ENCODE measurements around the gene ENAH. TPM values are rescaled to one million over a fixed set of nuclear protein-coding genes. Genes with fewer than 3 reads are reported as not detected.
A peak's percentile ranks its signal among the peaks of the same experiment; 100 is the strongest.
"Not testable (repeated sequence)": the region's sequence is repeated elsewhere in the genome, so short reads cannot be mapped to it uniquely, and the experiment has no call there.

Gene ENAH
- total RNA-seq (59.4 TPM), polyA plus RNA-seq (ENCODE audit: insufficient read depth in 1 of 8, insufficient read length in 8 of 8, low replicate concordance in 1 of 8) (100 to 1,000 TPM in 6 of 8 donors, 10 to 100 TPM in 2; 69.8 to 178 (median 151) TPM)
- long read RNA-seq, donor 1, full-length matches to known transcripts = 6 of 16 reads
- long read RNA-seq, donor 1, partial matches to known transcripts = 10 of 16 reads
- long read RNA-seq, donor 1, other reads (novel, unspliced or antisense) = 0 of 16 reads
- long read RNA-seq, donor 2, partial matches to known transcripts = 0 of 1 reads
- long read RNA-seq, donor 2, other reads (novel, unspliced or antisense) = 0 of 1 reads
- long read RNA-seq, donor 3, full-length matches to known transcripts = 11 of 11 reads
- long read RNA-seq, donor 3, partial matches to known transcripts = 0 of 11 reads
- long read RNA-seq, donor 3, other reads (novel, unspliced or antisense) = 0 of 11 reads
- long read RNA-seq, donor 4, full-length matches to known transcripts = 4 of 4 reads
- long read RNA-seq, donor 4, partial matches to known transcripts = 0 of 4 reads
- long read RNA-seq, donor 4, other reads (novel, unspliced or antisense) = 0 of 4 reads
- long read RNA-seq, donor 5, full-length matches to known transcripts = 39 of 76 reads
- long read RNA-seq, donor 5, partial matches to known transcripts = 37 of 76 reads
- long read RNA-seq, donor 5, other reads (novel, unspliced or antisense) = 0 of 76 reads
- long read RNA-seq, donor 6, full-length matches to known transcripts = 12 of 26 reads
- long read RNA-seq, donor 6, partial matches to known transcripts = 14 of 26 reads
- long read RNA-seq, donor 6, other reads (novel, unspliced or antisense) = 0 of 26 reads
- long read RNA-seq, donor 7, full-length matches to known transcripts = 20 of 26 reads
- long read RNA-seq, donor 7, partial matches to known transcripts = 6 of 26 reads
- long read RNA-seq, donor 7, other reads (novel, unspliced or antisense) = 0 of 26 reads
- long read RNA-seq, donor 8, full-length matches to known transcripts = 5 of 15 reads
- long read RNA-seq, donor 8, partial matches to known transcripts = 10 of 15 reads
- long read RNA-seq, donor 8, other reads (novel, unspliced or antisense) = 0 of 15 reads
- long read RNA-seq, donor 9, transcript ENAH-202 (9 exons, 3,655 nt) = major isoform, 9 of 32 reads
- long read RNA-seq, donor 9, partial matches to known transcripts = 20 of 32 reads
- long read RNA-seq, donor 9, other reads (novel, unspliced or antisense) = 0 of 32 reads
- long read RNA-seq, donor 10, full-length matches to known transcripts = 11 of 63 reads
- long read RNA-seq, donor 10, partial matches to known transcripts = 52 of 63 reads
- long read RNA-seq, donor 10, other reads (novel, unspliced or antisense) = 0 of 63 reads
- long read RNA-seq, donor 11, full-length matches to known transcripts = 11 of 66 reads
- long read RNA-seq, donor 11, partial matches to known transcripts = 55 of 66 reads
- long read RNA-seq, donor 11, other reads (novel, unspliced or antisense) = 0 of 66 reads

DNA sequence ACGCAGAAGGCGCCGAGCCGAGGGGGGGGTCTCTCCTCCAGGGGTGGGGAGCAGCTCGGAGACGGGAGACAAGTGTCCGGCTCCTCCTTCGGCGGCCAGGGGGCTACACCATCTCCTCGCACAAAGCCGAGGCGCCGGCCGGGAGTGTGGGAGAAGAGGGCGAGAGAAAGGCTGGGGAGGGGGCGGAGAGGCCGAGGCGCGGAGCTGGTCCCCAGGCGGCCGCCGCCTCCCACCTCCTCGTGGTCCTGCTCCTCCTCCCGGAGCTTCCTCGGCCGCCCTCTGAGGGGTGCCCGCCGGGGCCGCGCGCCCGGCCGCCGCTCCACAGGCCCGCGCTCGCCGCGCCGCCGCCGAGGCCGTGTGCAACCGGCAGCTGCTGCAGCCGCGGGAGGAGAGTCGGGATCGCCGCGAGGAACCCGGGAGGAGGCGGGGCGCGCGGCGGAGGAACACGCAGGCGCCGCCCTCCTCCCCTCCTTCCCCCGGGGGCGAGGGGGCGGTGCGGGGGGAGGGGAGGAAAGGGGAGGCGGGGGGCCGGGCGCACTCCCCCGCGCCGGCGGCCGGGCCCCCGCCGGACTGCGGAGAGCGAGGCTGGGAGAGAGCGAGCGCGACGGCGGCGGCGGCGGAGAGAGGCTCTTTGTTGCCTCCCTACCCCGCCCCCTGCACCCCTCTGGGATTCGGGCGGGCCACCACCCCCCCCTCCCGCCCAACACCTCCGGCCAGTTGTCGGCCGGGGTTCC is at the start of gene ENAH:
Gene ENAH, minus strand, starts transcription at position 395 of the 734 bp plus-strand sequence. CDS start 433 bp downstream, outside the sequence.
- Histone ChIP-seq H3K27me3 (ENCODE audit: control insufficient read depth, insufficient read depth, low read length) (no peaks in the 10 kb centered on the region), H3K36me3 (ENCODE audit: control insufficient read depth, insufficient read depth, low read length) (no peaks in the 10 kb centered on the region), H3K4me3 (ENCODE audit: low read length) (peak within 1 kb of the TSS; percentile 93), H3K4me1 (ENCODE audit: control insufficient read depth, insufficient read depth, low read length) (peaks cover 32% of the 10 kb centered on the region), H3K27ac (ENCODE audit: low read length) (peak within 1 kb of the TSS; percentile 97), H3K9me3 (replicated peaks; ENCODE audit: control insufficient read depth, low read depth, low read length) (no peaks in the 10 kb centered on the region)
- 0% methylated on average over 36 of the region's 90 CpGs for WGBS (ENCODE audit: insufficient coverage)
- DNase-seq = peak; percentile 96

- Histone ChIP-seq H3K27ac (ENCODE audit: low read length) (peak overlapping the region; percentile 80), H3K9me3 (replicated peaks; ENCODE audit: control insufficient read depth, low read depth, low read length) (no peaks in the 10 kb centered on the region), H3K4me3 (ENCODE audit: low read length) (no peak overlapping the region), H3K36me3 (ENCODE audit: control insufficient read depth, insufficient read depth, low read length) (no peaks in the 10 kb centered on the region), H3K4me1 (ENCODE audit: control insufficient read depth, insufficient read depth, low read length) (peaks cover 36% of the 10 kb centered on the region), H3K27me3 (ENCODE audit: control insufficient read depth, insufficient read depth, low read length) (no peaks in the 10 kb centered on the region)
- no peak for DNase-seq
- WGBS (ENCODE audit: insufficient coverage) = 100% methylated on average over 1 of the region's 4 CpGs
Observed at GRCh38 chr1:225700889-225701465, 48.1 kb upstream of the ENAH start.

- peak; percentile 76 for DNase-seq
- Histone ChIP-seq H3K27me3 (ENCODE audit: control insufficient read depth, insufficient read depth, low read length) (no peaks in the 10 kb centered on the region), H3K4me3 (ENCODE audit: low read length) (no peak overlapping the region), H3K27ac (ENCODE audit: low read length) (peak overlapping the region; percentile 80), H3K4me1 (ENCODE audit: control insufficient read depth, insufficient read depth, low read length) (peaks cover 40% of the 10 kb centered on the region), H3K9me3 (replicated peaks; ENCODE audit: control insufficient read depth, low read depth, low read length) (no peaks in the 10 kb centered on the region), H3K36me3 (ENCODE audit: control insufficient read depth, insufficient read depth, low read length) (no peaks in the 10 kb centered on the region)
- 81% methylated on average over 4 of the region's 16 CpGs for WGBS (ENCODE audit: insufficient coverage)
Observed at GRCh38 chr1:225700164-225700821, 47.4 kb upstream of the ENAH start.

GRCh38 chr1:225699336-225699735 is 46.4 kb upstream of the ENAH start:
- peaks cover 46% of the 10 kb centered on the region for H3K4me1 ChIP-seq (ENCODE audit: control insufficient read depth, insufficient read depth, low read length)
- no peaks in the 10 kb centered on the region for H3K36me3 ChIP-seq (ENCODE audit: control insufficient read depth, insufficient read depth, low read length)
- H3K27me3 ChIP-seq (ENCODE audit: control insufficient read depth, insufficient read depth, low read length) = no peaks in the 10 kb centered on the region
- no peak overlapping the region for H3K4me3 ChIP-seq (ENCODE audit: low read length)
- no peaks in the 10 kb centered on the region for H3K9me3 ChIP-seq (replicated peaks; ENCODE audit: control insufficient read depth, low read depth, low read length)
- DNase-seq = peak; percentile 81
- 26% methylated on average over 2 of the region's 2 CpGs for WGBS (ENCODE audit: insufficient coverage)
- H3K27ac ChIP-seq (ENCODE audit: low read length) = peak overlapping the region; percentile 80

- not testable (repeated sequence) for DNase-seq; H3K36me3 ChIP-seq (ENCODE audit: control insufficient read depth, insufficient read depth, low read length); H3K27me3 ChIP-seq (ENCODE audit: control insufficient read depth, insufficient read depth, low read length); H3K4me3 ChIP-seq (ENCODE audit: low read length); H3K9me3 ChIP-seq (replicated peaks; ENCODE audit: control insufficient read depth, low read depth, low read length); H3K27ac ChIP-seq (ENCODE audit: low read length)
- no CpG with 5 or more reads among the region's 4 CpGs for WGBS (ENCODE audit: insufficient coverage)
- H3K4me1 ChIP-seq (ENCODE audit: control insufficient read depth, insufficient read depth, low read length) = peaks cover 47% of the 10 kb centered on the region
Observed at GRCh38 chr1:225698194-225698593, 45.3 kb upstream of the ENAH start.

DNA sequence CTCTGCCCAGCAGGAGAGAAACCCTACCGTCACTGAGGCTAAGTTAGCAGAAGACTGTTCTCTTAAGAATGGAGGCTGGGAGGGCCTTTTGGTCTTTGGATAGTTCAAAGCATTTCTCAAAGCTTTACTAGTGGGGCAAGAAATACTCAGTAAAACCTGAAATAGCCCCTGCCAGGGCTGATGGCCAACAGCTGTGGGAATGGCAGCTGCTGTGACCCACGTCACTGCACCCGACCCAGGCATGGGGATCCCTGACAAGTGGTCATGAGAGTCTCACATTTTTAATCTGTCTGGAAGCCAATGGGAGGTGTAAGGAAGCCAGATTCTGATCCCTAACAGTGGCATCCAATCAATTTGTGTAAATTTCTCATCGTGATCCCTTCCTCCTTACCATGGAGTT is 44.5 kb upstream of the ENAH start:
- H3K36me3 ChIP-seq (ENCODE audit: control insufficient read depth, insufficient read depth, low read length) = no peaks in the 10 kb centered on the region
- no peaks in the 10 kb centered on the region for H3K9me3 ChIP-seq (replicated peaks; ENCODE audit: control insufficient read depth, low read depth, low read length)
- H3K27ac ChIP-seq (ENCODE audit: low read length) = peak overlapping the region; percentile 92
- H3K27me3 ChIP-seq (ENCODE audit: control insufficient read depth, insufficient read depth, low read length) = no peaks in the 10 kb centered on the region
- 60% methylated on average over 2 of the region's 4 CpGs for WGBS (ENCODE audit: insufficient coverage)
- no peak overlapping the region for H3K4me3 ChIP-seq (ENCODE audit: low read length)
- DNase-seq = peak; percentile 86
- H3K4me1 ChIP-seq (ENCODE audit: control insufficient read depth, insufficient read depth, low read length) = peaks cover 47% of the 10 kb centered on the region

GRCh38 chr1:225695578-225696337 is 42.8 kb upstream of the ENAH start:
- H3K4me1 ChIP-seq (ENCODE audit: control insufficient read depth, insufficient read depth, low read length) = peaks cover 45% of the 10 kb centered on the region
- peak; percentile 95 for DNase-seq
- H3K9me3 ChIP-seq (replicated peaks; ENCODE audit: control insufficient read depth, low read depth, low read length) = no peaks in the 10 kb centered on the region
- H3K27me3 ChIP-seq (ENCODE audit: control insufficient read depth, insufficient read depth, low read length) = no peaks in the 10 kb centered on the region
- H3K4me3 ChIP-seq (ENCODE audit: low read length) = no peak overlapping the region
- H3K27ac ChIP-seq (ENCODE audit: low read length) = peak overlapping the region; percentile 92
- no CpG with 5 or more reads among the region's 6 CpGs for WGBS (ENCODE audit: insufficient coverage)
- no peaks in the 10 kb centered on the region for H3K36me3 ChIP-seq (ENCODE audit: control insufficient read depth, insufficient read depth, low read length)

- Histone ChIP-seq H3K27ac (ENCODE audit: low read length) (peak overlapping the region; percentile 5), H3K4me3 (ENCODE audit: low read length) (no peak overlapping the region), H3K36me3 (ENCODE audit: control insufficient read depth, insufficient read depth, low read length) (no peaks in the 10 kb centered on the region), H3K4me1 (ENCODE audit: control insufficient read depth, insufficient read depth, low read length) (peaks cover 34% of the 10 kb centered on the region), H3K27me3 (ENCODE audit: control insufficient read depth, insufficient read depth, low read length) (no peaks in the 10 kb centered on the region), H3K9me3 (replicated peaks; ENCODE audit: control insufficient read depth, low read depth, low read length) (no peaks in the 10 kb centered on the region)
- 86% methylated on average over 1 of the region's 2 CpGs for WGBS (ENCODE audit: insufficient coverage)
- peak; percentile 49 for DNase-seq
Observed at GRCh38 chr1:225694151-225694603, 41.3 kb upstream of the ENAH start.

Measured in muscle of leg (tissue), 16 donors.